NCI-H526 (cell line): ENCODE data around the gene HMCN2.
"Not testable (repeated sequence)": the region's sequence is repeated elsewhere in the genome, so short reads cannot be mapped to it uniquely, and the experiment has no call there.

Source experiments
- DNase-seq, 2 experiments: peaks; one replicate each; lab custom pipeline; 2025; lab: John Stamatoyannopoulos, UW

Gene HMCN2

DNA sequence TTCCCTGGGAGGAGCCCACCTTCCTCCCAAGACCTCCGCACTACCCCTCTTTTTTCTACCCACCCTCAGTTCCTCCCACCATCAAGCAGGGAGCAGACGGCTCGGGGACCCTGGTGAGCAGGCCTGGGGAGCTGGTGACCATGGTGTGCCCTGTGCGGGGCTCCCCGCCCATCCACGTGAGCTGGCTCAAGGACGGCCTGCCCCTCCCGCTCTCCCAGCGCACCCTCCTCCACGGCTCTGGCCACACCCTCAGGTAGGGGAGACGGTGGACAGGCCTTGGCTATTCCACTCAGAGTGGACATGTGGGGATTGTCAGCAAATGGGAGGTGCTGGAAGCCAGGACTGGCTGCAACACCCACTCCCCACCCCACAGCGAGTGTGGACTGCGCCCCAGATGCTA is 126.3 kb downstream of the HMCN2 start:
- no peak for DNase-seq

DNA sequence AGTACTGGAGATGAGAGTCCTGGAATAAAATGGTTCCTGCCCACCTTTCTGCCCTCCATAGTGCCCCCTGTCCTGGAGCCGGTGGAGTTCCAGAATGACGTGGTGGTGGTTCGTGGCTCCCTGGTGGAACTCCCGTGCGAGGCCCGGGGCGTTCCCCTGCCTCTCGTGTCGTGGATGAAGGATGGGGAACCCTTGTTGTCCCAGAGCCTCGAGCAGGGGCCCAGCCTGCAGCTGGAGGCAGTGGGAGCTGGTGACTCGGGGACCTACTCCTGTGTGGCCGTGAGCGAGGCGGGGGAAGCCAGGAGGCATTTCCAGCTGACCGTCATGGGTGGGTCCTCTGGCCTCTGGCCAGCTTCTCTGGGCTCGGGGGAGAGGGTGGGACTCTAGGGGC is 128.1 kb downstream of the HMCN2 start:
- no peak for DNase-seq

DNA sequence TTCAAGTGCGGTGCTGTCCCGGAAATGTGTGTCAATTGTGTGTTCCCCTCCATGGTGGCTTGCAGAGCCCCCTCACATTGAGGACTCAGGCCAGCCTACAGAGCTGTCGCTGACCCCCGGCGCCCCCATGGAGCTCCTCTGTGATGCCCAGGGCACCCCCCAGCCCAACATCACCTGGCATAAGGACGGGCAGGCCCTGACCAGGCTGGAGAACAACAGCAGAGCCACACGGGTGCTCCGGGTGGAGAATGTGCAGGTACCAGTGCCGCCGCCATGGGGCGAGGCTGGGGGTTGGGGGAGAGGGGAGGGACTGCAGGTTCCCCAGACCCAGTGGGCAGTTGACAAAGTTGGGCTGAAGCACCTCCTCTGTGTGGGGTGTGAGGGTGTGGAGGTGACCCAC is 128.8 kb downstream of the HMCN2 start:
- DNase-seq = no peak

DNA sequence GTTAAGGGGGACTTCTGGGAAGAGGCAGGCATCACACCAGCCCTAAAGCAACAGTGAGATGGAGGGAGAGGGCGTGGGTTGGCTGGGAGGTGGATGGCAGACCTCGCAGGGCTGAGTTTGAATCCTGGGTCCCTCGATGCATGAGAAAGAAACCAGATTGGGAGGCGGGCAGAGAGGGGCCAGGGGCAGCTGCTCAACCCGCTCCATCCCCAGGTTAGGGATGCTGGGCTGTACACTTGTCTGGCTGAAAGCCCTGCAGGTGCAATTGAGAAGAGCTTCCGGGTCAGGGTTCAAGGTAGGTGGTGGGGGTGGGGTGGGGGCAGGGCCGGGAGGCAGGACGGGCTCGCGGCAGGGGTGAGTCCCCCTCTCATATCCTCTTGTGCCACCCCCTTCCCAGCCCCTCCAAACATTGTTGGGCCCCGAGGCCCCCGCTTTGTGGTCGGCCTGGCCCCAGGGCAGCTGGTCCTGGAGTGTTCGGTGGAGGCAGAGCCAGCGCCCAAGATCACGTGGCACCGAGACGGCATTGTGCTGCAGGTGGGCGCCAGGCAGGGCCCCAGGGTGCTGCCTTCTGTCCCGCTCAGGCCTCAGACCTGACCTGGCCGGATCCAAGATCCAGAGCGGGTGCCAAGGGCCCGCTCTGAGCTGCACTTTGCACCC is 129.4 kb downstream of the HMCN2 start:
- DNase-seq = no peak

DNA sequence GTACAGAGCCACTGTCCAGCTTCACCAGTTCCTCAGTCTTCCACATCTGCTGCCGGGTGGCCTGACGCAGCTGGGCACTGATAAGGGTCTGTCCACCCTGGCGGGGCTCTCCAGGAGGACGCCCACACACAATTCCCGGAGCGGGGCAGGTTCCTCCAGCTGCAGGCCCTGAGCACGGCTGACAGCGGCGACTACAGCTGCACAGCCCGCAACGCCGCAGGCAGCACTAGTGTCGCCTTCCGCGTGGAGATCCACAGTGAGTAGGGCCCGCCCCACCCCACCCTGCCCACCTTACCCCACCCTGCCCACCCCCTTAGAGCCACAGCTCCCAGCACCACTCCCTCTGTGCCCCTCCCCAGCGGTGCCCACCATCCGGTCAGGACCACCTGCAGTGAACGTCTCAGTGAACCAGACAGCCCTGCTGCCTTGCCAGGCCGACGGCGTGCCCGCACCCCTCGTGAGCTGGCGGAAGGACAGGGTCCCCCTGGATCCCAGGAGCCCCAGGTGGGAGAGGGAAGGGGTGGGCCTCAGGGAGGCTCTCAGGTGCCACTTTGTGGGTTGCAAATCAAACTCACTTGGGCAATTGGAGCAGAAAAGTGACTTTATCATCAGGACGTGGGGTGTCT is 130.4 kb downstream of the HMCN2 start:
- DNase-seq = no peak

DNA sequence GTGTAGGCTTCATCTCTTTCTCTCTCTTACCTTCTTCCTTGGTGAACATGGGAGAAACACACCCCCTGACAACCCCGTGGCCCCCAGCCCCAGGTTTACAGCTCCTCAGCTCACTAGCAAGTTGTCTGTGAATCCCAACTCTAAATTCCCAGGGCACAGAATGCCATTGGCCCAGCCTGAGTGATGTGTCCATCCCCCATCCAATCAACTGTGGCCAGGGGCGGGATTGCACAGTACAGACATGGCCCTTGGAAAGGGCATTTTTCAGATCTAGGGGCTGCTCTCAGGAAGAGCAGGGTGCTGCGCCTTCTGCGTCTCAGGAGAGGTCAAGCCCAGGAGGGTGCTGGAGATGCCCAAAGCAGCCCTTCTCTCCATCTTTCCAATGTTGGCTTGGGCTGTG is 131.0 kb downstream of the HMCN2 start:
- DNase-seq = no peak

DNA sequence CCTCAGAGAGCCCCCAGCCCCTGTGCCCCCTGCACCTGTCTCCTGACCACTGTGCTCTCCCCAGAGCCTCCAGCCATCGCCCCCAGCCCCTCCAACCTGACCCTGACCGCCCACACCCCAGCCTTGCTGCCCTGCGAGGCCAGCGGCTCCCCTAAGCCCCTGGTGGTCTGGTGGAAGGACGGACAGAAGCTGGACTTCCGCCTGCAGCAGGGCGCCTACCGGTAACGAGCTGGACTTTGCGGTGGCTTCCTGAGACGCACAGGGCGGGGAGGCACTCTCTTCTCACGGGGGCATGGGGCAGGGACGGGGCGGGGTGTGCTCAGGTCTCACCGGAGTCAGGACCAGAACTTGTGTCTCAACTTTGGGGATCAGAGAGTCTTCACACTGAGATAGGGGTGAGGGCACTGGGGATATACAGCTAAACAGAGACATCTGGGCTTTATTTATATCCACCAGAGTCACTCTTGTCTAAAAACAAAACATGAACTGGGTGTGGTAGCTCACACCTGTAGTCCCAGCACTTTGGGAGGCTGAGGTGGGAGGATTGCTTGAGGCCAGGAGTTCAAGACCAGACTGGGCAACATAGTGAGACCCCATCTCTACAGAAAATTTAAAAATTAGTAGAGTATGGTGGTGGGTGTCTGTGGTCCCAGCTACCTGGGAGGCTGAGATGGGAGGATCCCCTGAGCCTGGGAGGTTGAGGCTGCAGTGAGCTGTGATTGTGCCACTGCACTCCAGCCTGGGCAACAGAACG is 133.1 kb downstream of the HMCN2 start:
- no peak for DNase-seq

DNA sequence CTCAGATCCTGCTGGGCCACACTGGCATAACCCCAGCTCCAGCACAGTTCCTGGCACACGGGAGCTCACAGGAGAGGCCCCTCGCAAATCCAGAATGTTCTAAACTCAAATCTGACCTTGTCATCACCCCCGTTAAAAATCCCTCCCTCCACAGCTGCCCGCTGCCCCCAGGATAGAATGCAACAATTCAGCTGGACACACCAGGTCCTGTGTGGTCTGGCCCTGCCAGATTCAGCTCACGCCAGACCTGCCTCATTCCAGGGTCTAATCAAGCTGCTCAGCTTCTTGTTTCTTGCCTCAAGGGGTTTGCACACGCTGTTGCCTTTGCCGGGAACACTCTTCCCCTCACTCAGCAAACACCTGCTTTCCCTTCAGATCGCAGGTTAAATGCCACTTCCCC is 134.2 kb downstream of the HMCN2 start:
- DNase-seq = no peak

DNA sequence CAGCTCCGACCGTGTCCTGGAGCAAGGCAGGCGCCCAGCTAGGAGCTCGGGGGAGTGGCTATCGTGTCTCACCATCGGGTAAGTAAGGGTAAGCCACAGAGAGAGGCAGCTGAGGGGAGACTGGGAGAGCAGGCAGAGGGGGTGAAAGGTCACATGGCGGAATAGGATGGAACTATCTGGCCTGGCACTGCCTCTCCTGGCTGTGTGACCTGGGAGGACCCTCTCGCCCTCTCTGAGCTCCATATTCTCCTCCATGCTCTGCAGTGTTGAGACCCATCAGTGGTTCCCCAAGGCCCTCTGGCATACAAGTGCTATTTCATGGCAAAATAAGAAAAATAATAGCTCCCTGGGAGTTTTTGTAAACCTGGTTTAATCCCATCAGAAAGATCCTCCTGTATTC is 135.3 kb downstream of the HMCN2 start:
- no peak for DNase-seq

DNA sequence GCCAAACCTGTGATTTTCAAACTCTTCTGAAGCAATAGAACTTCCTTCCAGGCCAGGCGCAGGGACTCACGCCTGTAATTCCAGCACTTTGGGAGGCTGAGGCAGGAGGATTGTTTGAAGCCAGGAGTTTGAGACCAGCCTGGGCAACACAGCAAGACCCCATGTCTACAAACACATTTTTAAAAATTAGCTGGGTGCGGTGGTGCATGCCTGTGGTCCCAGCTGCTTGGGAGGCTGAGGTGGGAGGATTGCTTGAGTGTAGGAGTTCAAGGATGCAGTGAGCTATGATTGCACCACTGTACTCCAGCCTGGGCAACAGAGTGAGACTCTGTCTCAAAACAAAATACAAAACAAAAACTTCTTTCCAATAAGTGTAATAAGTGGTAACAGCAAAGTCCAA is 136.2 kb downstream of the HMCN2 start:
- DNase-seq = not testable (repeated sequence)

DNA sequence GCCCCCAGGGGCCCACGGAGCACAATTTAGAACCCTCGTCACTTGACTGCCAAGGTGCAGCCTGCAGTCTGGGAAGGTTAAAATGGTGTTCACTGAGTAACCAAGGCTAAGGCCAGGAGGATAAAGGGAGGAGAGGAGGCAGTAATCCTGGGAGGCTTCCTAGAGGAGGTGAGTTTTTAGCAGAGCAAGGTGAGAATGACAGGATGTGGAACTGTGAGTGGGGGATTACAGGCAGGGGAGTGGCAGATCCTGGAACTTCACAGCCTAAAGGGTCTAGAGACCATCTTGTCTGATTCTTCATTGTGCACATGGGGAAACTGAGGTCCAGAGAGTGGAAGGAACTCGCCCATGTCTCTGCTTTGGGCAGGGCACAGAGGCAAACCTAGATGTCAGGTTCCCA is 136.7 kb downstream of the HMCN2 start:
- no peak for DNase-seq

DNA sequence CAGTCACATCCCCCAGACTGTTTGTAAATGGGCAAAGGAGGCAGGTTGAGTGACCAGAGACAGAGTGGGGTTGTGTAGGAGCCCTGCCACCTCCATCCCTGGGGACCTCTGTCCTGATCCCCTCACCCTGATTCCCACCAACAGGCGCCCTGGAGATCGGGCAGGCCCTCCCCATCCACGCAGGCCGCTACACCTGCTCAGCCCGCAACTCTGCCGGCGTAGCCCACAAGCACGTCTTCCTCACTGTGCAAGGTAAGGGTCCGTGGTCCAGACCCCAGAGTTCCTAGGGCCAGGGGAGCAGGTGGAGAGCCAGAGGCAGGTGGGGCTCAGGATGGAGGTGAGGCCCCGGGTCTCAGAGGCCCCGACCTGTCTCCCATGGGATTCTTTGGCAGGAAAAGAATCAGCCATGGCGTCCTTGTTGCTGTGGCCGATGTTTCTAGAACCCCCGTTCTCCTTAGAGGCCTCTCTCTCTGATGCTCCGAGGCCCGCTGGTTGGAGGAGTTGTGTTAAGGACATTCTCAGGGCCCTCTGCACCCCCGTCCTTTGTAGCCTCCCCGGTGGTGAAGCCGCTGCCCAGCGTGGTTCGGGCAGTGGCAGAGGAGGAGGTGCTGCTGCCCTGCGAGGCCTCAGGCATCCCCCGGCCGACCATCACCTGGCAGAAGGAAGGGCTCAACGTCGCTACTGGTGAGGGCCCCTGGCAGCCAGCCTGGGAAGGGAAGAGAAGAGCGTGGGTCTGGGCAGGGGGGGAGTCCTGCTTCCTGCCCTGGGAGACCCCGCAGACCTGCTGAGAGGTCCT is 137.3 kb downstream of the HMCN2 start:
- no peak for DNase-seq

DNA sequence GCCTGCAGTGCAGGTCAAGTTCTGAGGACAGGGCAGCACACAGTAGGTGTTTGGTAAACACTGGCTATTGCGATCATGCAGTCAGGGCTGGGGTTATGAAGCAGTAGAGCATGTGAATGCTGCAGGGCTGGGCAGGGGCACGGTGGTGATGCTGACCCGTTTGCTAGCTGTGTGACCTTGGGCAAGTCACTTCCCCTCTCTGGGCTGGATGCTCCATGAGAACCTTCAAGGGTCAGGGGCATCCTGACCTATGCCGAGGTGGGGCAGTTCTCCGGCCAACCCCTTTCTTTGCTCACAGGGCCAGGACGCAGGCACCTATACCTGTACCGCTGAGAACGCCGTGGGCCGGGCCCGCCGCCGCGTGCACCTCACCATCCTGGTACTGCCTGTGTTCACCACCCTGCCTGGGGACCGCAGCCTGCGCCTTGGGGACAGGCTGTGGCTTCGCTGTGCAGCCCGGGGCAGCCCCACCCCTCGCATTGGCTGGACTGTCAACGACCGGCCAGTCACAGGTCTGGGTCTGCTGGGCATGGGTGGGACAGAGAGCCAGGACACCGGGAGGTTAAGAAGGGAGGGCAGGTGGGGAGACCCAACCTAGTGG is 140.2 kb downstream of the HMCN2 start:
- no peak for DNase-seq

DNA sequence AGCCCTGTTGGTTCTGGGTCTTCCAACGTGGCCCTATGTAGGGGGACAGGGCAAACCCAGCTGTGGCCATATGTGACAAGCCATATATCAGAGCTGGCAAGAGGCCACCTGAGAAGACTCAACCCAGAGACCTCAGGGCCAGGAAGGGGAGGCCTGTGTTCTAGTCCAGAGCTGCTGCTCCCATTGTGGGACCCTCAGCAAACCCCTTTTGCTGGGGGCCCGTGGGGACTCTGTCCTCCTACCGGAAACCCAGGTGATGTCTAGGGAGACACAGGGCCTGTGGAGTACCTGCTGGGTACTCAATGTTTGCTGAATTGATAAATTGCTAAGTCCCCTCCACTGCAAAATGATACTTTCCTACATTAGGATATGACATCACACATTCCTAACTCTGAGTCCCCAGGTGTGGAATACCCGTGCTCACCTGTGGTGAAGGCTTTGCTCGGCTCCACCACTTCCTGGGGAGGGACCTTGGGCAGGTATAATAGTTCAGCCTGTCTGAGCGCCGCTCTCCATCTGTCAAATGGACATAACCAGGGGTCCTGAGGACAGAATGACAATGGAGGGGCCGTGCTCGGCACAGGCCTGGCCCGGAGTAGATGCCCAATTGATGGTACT is 140.8 kb downstream of the HMCN2 start:
- DNase-seq = no peak

DNA sequence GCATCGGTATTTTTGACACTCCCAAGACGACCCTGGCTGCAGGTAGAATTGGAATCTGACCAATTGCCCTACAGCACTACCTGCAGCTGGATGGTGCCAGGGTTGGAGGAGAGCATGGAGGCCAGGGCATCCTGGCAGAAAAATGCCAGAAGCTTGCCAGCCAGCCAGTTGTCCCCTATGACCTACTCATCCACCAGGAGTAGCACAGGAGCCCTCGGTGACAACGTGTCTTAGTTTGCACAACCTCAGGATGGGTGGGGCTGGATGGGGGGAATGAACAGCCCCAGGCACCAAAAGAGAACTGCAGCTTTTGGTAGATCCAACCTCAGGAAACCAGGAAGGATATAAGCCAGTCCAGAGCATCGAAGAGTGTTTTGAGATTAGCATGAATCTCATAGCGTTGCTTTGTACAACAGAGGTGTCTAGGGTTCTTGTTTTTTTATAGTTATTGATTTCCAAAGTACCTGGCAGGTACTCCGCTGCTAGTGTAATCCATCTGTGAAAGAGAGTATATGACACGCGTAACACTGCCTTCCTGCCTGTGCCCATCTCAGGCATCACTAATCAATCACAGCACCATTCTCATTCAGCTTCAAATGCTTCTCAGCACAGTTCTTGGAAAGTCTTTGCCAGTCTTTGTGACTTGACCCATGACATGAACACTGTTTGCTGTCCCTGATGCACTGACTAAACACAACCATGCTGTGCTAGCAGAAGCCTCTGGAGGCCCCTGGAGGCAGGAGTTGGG is 142.5 kb downstream of the HMCN2 start:
- no peak for DNase-seq

DNA sequence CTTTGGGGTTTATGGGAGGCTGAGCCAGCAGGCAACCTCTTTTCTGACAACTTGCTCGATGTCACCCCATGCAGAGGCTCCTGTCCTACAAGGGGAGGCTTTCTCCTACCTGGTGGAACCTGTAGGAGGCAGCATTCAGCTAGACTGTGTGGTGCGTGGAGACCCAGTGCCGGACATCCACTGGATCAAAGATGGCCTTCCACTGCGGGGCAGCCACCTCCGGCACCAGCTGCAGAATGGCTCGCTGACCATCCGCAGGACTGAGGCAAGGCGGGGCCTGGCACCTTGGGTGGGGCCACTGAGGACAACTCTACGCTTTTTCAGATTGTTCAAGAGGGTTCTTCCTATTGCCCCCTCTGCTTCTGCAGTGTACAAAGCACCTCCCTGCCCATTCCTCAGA is 143.1 kb downstream of the HMCN2 start:
- no peak for DNase-seq

DNA sequence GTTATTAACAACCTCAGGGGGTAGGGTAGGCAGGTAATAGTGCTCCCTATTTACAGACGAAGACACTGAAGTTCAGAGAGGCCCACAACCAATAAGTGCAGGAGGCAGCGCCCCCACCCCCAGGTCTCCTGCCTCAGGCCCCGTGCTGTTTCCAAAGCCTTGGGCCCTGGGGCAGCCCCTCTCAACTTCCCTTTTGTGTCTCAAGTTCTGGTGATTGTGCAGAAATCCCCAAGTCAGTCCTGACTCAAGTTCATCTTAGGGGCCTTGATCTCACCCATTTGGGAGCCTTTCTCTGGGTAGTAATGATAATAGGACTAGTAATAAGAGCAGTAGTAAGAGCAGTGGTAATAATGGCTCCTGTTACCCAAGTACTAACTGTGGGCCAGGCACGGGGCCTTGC is 143.7 kb downstream of the HMCN2 start:
- no peak for DNase-seq

DNA sequence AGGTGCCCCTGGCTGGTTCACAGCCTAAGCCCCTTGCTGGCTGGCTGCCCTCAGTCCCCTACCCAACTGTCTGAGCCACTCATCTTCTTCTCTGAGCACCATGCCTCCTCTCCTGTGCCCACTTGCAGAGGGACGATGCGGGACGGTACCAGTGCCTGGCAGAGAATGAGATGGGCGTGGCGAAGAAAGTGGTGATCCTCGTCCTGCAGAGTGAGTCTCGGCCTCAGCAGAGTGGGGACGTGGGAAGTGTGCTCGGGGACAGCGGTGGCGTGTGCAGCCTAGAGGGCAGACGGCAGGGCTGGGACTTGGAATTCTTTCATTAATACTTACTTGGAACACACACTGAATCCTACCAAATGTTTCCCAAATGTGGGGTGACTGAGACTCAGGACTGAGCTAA is 144.9 kb downstream of the HMCN2 start:
- no peak for DNase-seq

DNA sequence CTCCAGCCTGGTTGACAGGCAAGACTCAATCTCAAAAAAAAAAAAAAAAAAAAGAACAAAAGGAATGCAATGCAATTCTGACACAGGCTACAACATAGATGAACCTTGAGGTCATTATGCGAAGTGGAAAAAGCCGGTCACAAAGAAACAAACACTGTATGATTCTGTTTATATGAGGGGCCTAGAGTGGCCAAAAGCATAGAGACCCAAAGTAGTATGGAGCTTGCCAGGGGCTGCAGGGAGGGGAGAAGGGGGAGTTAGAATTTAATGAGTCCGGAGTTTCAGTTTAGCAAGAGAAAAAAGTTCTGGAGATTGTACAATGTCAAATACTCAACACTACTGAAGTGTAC is 146.0 kb downstream of the HMCN2 start:
- DNase-seq = no peak

DNA sequence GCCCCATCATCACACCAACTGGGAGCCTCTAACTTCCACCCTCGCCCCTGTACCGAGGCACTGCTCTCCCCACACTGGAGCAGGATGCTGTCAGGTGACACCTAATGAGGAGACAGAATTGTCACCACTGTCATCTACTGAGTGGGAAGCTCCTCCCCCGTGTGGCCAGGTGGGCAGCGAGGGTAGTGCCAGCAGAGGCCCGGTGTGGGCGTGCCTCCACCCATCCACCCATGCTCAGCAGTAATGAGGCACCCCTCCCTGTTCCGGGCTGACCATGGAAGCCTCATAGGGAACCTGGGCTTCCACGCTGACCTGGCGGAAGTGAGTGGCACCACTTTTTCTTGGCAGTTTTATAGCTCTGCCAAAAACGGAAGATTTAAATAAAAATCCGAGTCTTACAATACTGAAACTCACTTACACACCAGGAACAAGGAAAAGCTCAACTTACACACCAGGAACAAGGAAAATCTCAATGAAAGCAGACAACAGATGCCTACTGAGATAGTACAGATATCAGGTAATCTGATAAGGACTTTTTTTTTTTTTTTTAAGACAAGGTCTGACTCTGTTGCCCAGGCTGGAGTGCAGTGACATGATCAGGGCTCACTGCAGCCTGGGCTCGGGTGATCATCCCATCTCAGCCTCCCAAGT is 148.6 kb downstream of the HMCN2 start:
- DNase-seq = no peak
